Liver (tissue), 9 donors: Measurements from ENCODE around the gene SPRYD4. TPM values are rescaled to one million over a fixed set of nuclear protein-coding genes. Genes with fewer than 3 reads are reported as not detected.

ENCODE experiments used
- DNase-seq: peaks from one replicate; pipeline ENCODE4 v3.0.0-alpha.2; 2017; ENCODE audit warnings: low spot score
- H3K27ac ChIP-seq, 2 donors: one replicate each; pipeline ENCODE4 v1.7.0; 2013; ENCODE audit warnings: inconsistent platforms in 2 of 2, low read length in 2 of 2, control low read depth in 1 of 2, low read depth in 1 of 2, mild to moderate bottlenecking in 1 of 2
- H3K27me3 ChIP-seq, 4 donors: one replicate each; pipeline versions ENCODE4 v1.6.1 to v1.7.0; 2013; ENCODE audit warnings: low read length in 3 of 4, inconsistent platforms in 1 of 4, mild to moderate bottlenecking in 1 of 4, moderate library complexity in 1 of 4; ENCODE audit not compliant: control insufficient read depth in 4 of 4, insufficient read depth in 4 of 4
- H3K36me3 ChIP-seq, 4 donors: one replicate each; pipeline versions ENCODE4 v1.6.1 to v1.7.0; 2013; ENCODE audit warnings: low read length in 3 of 4, mild to moderate bottlenecking in 3 of 4, low read depth in 1 of 4, moderate library complexity in 1 of 4; ENCODE audit not compliant: control insufficient read depth in 4 of 4, insufficient read depth in 3 of 4
- H3K4me1 ChIP-seq, 4 donors: one replicate each; pipeline versions ENCODE4 v1.6.1 to v1.7.0; 2013; ENCODE audit warnings: low read length in 3 of 4, mild to moderate bottlenecking in 3 of 4, moderate library complexity in 1 of 4; ENCODE audit not compliant: control insufficient read depth in 4 of 4, insufficient read depth in 4 of 4
- H3K4me3 ChIP-seq, 3 donors: one replicate each; pipeline versions ENCODE4 v1.6.1 to v1.7.0; 2013; ENCODE audit warnings: low read length in 3 of 3, control low read depth in 1 of 3, low read depth in 1 of 3, mild to moderate bottlenecking in 1 of 3
- H3K9ac ChIP-seq, 2 donors: one replicate each; pipeline ENCODE4 v1.7.0; 2013; ENCODE audit warnings: low read length in 2 of 2, mild to moderate bottlenecking in 2 of 2, moderate library complexity in 2 of 2, control low read depth in 1 of 2, low read depth in 1 of 2
- H3K9me3 ChIP-seq, 4 donors: one replicate each; pipeline versions ENCODE4 v1.6.1 to v1.7.0; 2013; ENCODE audit warnings: low read length in 3 of 4; ENCODE audit not compliant: control insufficient read depth in 4 of 4
- EGR1 ChIP-seq, 2 donors: IDR thresholded peaks; 2 replicates each; pipeline ENCODE4 v1.6.1; 2016 to 2018; ENCODE audit warnings: antibody characterized with exemption in 2 of 2, low read depth in 2 of 2
- FOXA1 ChIP-seq: IDR thresholded peaks from 2 replicates; pipeline ENCODE4 v1.6.1; 2016; ENCODE audit warnings: antibody characterized with exemption
- FOXA2 ChIP-seq: IDR thresholded peaks from 2 replicates; pipeline ENCODE4 v1.6.1; 2016; ENCODE audit warnings: antibody characterized with exemption
- GABPA ChIP-seq, 2 donors: IDR thresholded peaks in 1 of 2; conservative IDR thresholded peaks in 1 of 2; 2 replicates each; pipeline ENCODE4 v1.6.1; 2016; ENCODE audit warnings: antibody characterized with exemption in 2 of 2, mild to moderate bottlenecking in 1 of 2, moderate library complexity in 1 of 2
- HNF4A ChIP-seq, 2 donors: conservative IDR thresholded peaks; 2 replicates each; pipeline ENCODE4 v1.6.1; 2016; ENCODE audit warnings: antibody characterized with exemption in 2 of 2, mild to moderate bottlenecking in 2 of 2
- HNF4G ChIP-seq: IDR thresholded peaks from 2 replicates; pipeline ENCODE4 v1.6.1; 2016; ENCODE audit warnings: antibody characterized with exemption
- JUND ChIP-seq, 2 donors: IDR thresholded peaks; 2 replicates each; pipeline ENCODE4 v1.6.1; 2016; ENCODE audit warnings: antibody characterized with exemption in 2 of 2
- NR2F2 ChIP-seq: IDR thresholded peaks from 2 replicates; pipeline ENCODE4 v1.6.1; 2016; ENCODE audit warnings: antibody characterized with exemption
- RAD21 ChIP-seq, 2 donors: IDR thresholded peaks; 2 replicates each; pipeline ENCODE4 v1.6.1; 2016; ENCODE audit warnings: antibody characterized with exemption in 2 of 2, mild to moderate bottlenecking in 2 of 2
- RXRA ChIP-seq, 2 donors: IDR thresholded peaks; 2 replicates each; pipeline ENCODE4 v1.6.1; 2017 to 2018; ENCODE audit warnings: antibody characterized with exemption in 2 of 2, mild to moderate bottlenecking in 1 of 2
- SP1 ChIP-seq: IDR thresholded peaks from 2 replicates; pipeline ENCODE4 v1.6.1; 2018; ENCODE audit warnings: antibody characterized with exemption, mild to moderate bottlenecking
- TAF1 ChIP-seq: conservative IDR thresholded peaks from 2 replicates; pipeline ENCODE4 v1.6.1; 2016; ENCODE audit warnings: antibody characterized with exemption, mild to moderate bottlenecking
- YY1 ChIP-seq: IDR thresholded peaks from 2 replicates; pipeline ENCODE4 v1.6.1; 2016; ENCODE audit warnings: antibody characterized with exemption, mild to moderate bottlenecking
- WGBS: extraction: QIAGEN DNeasy Blood & Tissue Kit; methylation state at CpG from one replicate; pipeline ENCODE4 v1.1.7; 2013; 5-methylcytosine and 5-hydroxymethylcytosine counted together
- polyA plus RNA-seq, 2 donors: library from polyadenylated mRNA; stranded (reverse) in 1 of 2; unstranded in 1 of 2; fragments of 200-250 nt in 1 of 2; fragments of >200 nt in 1 of 2; fragmentation: Nextera tagmentation in 1 of 2; extraction: Ambion mirVana in 1 of 2; gene quantifications; one replicate each; pipeline versions ENCODE4 v1.2.1 to v1.2.3, GENCODE V29; 2013 to 2015
- total RNA-seq, 2 donors: library from RNA; depleted of rRNA; stranded (reverse); fragments of >200 nt; gene quantifications; one replicate each; pipeline ENCODE4 v1.2.3, GENCODE V29; 2014
- TF ChIP-seq, protein P1 (sequence below): fragments of 150-350 bp; IDR thresholded peaks from 2 replicates; pipeline ENCODE4 v1.5.1; 2017; ENCODE audit warnings: improper control_type of control experiment, low read depth, low read length; ENCODE audit not compliant: missing input control
- TF ChIP-seq, protein P2 (sequence below): IDR thresholded peaks from 2 replicates; pipeline ENCODE4 v1.6.1; 2016; ENCODE audit warnings: antibody characterized with exemption, mild to moderate bottlenecking
- TF ChIP-seq, protein P3 (sequence below): IDR thresholded peaks from 2 replicates; pipeline ENCODE4 v1.6.1; 2016; ENCODE audit warnings: antibody characterized with exemption
- TF ChIP-seq, protein P4 (sequence below): IDR thresholded peaks from 2 replicates; pipeline ENCODE4 v1.6.1; 2016; ENCODE audit warnings: antibody characterized with exemption
- TF ChIP-seq, protein P5 (sequence below): IDR thresholded peaks from 2 replicates; pipeline ENCODE4 v1.6.1; 2016; ENCODE audit warnings: antibody characterized with exemption
- donor health status: healthy.
- donor health status: healthy.
- donor health status: healthy.
- donor health status: healthy.
- donor health status: healthy.

The SPRYD4 gene
- total and polyA plus RNA-seq, 4 donors: 3.8 to 13.0 (median 7.6) TPM

DNA sequence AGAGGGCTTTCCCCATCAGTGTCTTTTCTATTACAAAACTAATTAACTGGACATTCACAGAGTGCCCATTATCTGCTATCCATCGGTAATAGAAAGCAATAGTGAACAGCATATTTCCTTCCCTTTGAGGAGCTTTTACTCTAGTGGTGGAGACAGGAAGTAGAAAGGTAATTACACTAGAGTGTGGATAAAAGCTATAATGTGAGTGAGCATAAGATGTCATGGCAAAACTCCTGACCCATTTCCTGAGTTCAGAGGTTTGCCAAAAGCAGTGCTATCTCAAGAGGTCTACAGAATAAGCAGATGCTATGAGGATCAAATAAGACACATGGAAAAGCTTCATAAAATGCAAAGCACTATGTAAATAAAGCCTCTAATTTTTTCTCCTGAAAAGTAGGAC lies 43.2 kb upstream of the SPRYD4 start (continued):
- TF ChIP-seq EGR1 (IDR thresholded peaks at IDR 0.05; ENCODE audit: low read depth in 2 of 2) (no peak), FOXA1 (no peak), NR2F2 (no peak)
- TF ChIP-seq, protein P1, sequence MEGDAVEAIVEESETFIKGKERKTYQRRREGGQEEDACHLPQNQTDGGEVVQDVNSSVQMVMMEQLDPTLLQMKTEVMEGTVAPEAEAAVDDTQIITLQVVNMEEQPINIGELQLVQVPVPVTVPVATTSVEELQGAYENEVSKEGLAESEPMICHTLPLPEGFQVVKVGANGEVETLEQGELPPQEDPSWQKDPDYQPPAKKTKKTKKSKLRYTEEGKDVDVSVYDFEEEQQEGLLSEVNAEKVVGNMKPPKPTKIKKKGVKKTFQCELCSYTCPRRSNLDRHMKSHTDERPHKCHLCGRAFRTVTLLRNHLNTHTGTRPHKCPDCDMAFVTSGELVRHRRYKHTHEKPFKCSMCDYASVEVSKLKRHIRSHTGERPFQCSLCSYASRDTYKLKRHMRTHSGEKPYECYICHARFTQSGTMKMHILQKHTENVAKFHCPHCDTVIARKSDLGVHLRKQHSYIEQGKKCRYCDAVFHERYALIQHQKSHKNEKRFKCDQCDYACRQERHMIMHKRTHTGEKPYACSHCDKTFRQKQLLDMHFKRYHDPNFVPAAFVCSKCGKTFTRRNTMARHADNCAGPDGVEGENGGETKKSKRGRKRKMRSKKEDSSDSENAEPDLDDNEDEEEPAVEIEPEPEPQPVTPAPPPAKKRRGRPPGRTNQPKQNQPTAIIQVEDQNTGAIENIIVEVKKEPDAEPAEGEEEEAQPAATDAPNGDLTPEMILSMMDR: no peak

DNA sequence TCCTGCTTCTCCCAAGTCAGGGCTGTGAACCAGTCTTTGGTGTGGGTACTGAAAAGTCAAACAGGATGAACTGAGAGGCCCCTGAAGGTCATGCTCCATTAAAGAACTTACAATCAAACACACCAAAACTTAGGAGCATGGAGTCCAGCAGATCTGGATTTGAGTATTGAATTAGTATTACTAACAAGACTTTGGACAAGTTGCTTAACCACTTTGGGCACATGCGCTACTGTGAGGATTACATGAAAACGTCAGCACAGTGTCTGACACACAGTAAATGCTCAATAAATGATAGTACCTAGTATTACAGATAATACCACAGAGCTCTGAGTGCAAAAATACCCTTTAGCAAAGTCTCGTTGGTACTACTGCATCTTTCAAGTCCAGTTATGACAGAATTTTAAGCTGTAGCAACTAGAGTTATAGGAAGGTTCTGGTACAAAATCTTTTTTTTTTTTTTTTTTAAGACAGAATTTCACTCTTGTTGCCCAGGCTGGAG lies 42.4 kb upstream of the SPRYD4 start:
- H3K9me3 ChIP-seq: no peaks in the 10 kb centered on the region
- H3K4me1 ChIP-seq: no peaks in the 10 kb centered on the region
- no peak overlapping the region for H3K27ac ChIP-seq
- H3K9ac ChIP-seq: no peak overlapping the region
- TF ChIP-seq FOXA2 (no peak), HNF4A (conservative IDR thresholded peaks at IDR 0.05) (peak; percentile 64 to 72), JUND (IDR thresholded peaks at IDR 0.05) (no peak), EGR1 (IDR thresholded peaks at IDR 0.05; ENCODE audit: low read depth in 2 of 2) (no peak), YY1 (no peak), HNF4G (peak; percentile 38), NR2F2 (no peak), RXRA (IDR thresholded peaks at IDR 0.05) (peak in 1 of 2 donors; percentile 21), RAD21 (IDR thresholded peaks at IDR 0.05) (peak in 1 of 2 donors; percentile 15), FOXA1 (no peak), GABPA (IDR thresholded peaks at IDR 0.05 in 1 of 2, conservative IDR thresholded peaks at IDR 0.05 in 1 of 2) (no peak), TAF1 (no peak), SP1 (peak; percentile 34)
- TF ChIP-seq, protein P2, sequence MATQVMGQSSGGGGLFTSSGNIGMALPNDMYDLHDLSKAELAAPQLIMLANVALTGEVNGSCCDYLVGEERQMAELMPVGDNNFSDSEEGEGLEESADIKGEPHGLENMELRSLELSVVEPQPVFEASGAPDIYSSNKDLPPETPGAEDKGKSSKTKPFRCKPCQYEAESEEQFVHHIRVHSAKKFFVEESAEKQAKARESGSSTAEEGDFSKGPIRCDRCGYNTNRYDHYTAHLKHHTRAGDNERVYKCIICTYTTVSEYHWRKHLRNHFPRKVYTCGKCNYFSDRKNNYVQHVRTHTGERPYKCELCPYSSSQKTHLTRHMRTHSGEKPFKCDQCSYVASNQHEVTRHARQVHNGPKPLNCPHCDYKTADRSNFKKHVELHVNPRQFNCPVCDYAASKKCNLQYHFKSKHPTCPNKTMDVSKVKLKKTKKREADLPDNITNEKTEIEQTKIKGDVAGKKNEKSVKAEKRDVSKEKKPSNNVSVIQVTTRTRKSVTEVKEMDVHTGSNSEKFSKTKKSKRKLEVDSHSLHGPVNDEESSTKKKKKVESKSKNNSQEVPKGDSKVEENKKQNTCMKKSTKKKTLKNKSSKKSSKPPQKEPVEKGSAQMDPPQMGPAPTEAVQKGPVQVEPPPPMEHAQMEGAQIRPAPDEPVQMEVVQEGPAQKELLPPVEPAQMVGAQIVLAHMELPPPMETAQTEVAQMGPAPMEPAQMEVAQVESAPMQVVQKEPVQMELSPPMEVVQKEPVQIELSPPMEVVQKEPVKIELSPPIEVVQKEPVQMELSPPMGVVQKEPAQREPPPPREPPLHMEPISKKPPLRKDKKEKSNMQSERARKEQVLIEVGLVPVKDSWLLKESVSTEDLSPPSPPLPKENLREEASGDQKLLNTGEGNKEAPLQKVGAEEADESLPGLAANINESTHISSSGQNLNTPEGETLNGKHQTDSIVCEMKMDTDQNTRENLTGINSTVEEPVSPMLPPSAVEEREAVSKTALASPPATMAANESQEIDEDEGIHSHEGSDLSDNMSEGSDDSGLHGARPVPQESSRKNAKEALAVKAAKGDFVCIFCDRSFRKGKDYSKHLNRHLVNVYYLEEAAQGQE: no peak
- TF ChIP-seq, protein P3, sequence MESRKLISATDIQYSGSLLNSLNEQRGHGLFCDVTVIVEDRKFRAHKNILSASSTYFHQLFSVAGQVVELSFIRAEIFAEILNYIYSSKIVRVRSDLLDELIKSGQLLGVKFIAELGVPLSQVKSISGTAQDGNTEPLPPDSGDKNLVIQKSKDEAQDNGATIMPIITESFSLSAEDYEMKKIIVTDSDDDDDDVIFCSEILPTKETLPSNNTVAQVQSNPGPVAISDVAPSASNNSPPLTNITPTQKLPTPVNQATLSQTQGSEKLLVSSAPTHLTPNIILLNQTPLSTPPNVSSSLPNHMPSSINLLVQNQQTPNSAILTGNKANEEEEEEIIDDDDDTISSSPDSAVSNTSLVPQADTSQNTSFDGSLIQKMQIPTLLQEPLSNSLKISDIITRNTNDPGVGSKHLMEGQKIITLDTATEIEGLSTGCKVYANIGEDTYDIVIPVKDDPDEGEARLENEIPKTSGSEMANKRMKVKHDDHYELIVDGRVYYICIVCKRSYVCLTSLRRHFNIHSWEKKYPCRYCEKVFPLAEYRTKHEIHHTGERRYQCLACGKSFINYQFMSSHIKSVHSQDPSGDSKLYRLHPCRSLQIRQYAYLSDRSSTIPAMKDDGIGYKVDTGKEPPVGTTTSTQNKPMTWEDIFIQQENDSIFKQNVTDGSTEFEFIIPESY: no peak
- TF ChIP-seq, protein P4, sequence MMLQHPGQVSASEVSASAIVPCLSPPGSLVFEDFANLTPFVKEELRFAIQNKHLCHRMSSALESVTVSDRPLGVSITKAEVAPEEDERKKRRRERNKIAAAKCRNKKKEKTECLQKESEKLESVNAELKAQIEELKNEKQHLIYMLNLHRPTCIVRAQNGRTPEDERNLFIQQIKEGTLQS: no peak
- TF ChIP-seq, protein P5, sequence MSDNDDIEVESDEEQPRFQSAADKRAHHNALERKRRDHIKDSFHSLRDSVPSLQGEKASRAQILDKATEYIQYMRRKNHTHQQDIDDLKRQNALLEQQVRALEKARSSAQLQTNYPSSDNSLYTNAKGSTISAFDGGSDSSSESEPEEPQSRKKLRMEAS: no peak
- TF ChIP-seq, protein P1: no peak
- peaks cover 9 to 42% (median 28%) of the 10 kb centered on the region in 4 donors for H3K36me3 ChIP-seq
- no peaks in the 10 kb centered on the region for H3K27me3 ChIP-seq
- no peak overlapping the region for H3K4me3 ChIP-seq
- 44% methylated on average over 3 of the region's 3 CpGs for WGBS
- no peak for DNase-seq
